ENCODE results near the gene VIL1. TPM values are rescaled to one million over a fixed set of nuclear protein-coding genes. Genes with fewer than 3 reads are reported as not detected.

Gene VIL1
- total and polyA plus RNA-seq, 2 of the 4 experiments (the other 2 are of a cell fraction) = not detected

DNA sequence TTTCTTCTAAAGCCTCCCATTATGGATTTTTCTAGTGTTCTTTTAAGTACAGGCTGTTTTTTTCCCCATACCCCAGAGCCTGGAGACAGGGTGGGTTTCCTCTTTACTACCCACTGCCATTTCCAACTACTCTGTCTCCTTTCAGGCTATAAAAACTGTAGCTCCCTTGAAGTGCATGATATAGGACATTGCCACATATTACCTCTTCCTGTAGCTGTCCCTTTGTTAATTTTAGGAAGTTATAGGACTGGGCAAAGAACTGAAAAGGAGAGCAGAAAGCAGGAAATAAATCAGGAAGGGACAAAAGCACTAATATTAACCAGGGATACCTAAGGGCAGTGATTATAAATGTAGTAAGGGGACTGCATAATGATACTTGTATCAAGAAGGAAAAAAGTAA, 54.1 kb downstream of the VIL1 start:
- no peaks in the 10 kb centered on the region for H3K27me3 ChIP-seq (ENCODE audit: control insufficient read depth, insufficient read depth, low read length)

More for the DNA sequence above, 54.1 kb downstream of the VIL1 start:
- Histone ChIP-seq H3K9me1 (ENCODE audit: insufficient read depth, low read length) (no peaks in the 10 kb centered on the region), H3K4ac (ENCODE audit: low read depth, low read length) (no peak overlapping the region), H3K18ac (ENCODE audit: low read depth, low read length) (no peak overlapping the region), H3K4me2 (ENCODE audit: low read depth, low read length) (no peak overlapping the region), H3K23ac (ENCODE audit: low read depth, low read length) (no peak overlapping the region), H4K20me1 (ENCODE audit: insufficient read depth, low read length) (no peaks in the 10 kb centered on the region), H2BK15ac (ENCODE audit: low read depth, low read length) (no peak overlapping the region), H2BK5ac (ENCODE audit: low read depth, low read length, poor library complexity, severe bottlenecking) (no peak overlapping the region), H3K9ac (ENCODE audit: low read depth, low read length) (no peak overlapping the region), H4K91ac (ENCODE audit: insufficient read depth, low read depth, low read length) (no peak overlapping the region), H3K4me1 (ENCODE audit: control insufficient read depth, insufficient read depth, low read length) (peaks cover 3% of the 10 kb centered on the region; the same call in 1 of the 2 replicates), H3K14ac (replicated peaks; ENCODE audit: low read depth, low read length) (no peak overlapping the region), H3K56ac (ENCODE audit: extremely low read depth, insufficient read depth, low read length) (no peak overlapping the region), H4K8ac (ENCODE audit: low read depth in 2 of 2, low read length in 2 of 2) (no peak overlapping the region), H3K9me3 (ENCODE audit: control insufficient read depth, insufficient read depth, low read length) (no peaks in the 10 kb centered on the region), H2BK20ac (ENCODE audit: low read depth, low read length) (no peak overlapping the region), H3K79me1 (ENCODE audit: low read depth in 1 of 2, low read length in 2 of 2) (peaks cover 0 to under 1% of the 10 kb centered on the region in 2 experiments; a peak in 2 of 4 replicates), H2AFZ (replicated peaks; ENCODE audit: low read length, poor library complexity) (no peak overlapping the region), H2AK5ac (ENCODE audit: low read depth, low read length) (no peak overlapping the region), H3K36me3 (ENCODE audit: control insufficient read depth, insufficient read depth, low read length) (peaks cover 3% of the 10 kb centered on the region), H3K27ac (ENCODE audit: insufficient read depth, low read length) (no peak overlapping the region), H4K5ac (ENCODE audit: low read depth, low read length) (no peak overlapping the region), H3K4me3 (ENCODE audit: insufficient read depth, low read depth, low read length) (no peak overlapping the region), H2AK9ac (replicated peaks; ENCODE audit: low read depth, low read length, poor library complexity) (no peak overlapping the region), H2BK120ac (ENCODE audit: low read depth, low read length) (no peak overlapping the region)
- ChIA-PET POLR2A (ENCODE audit: unreplicated experiment) (no interaction called here), CTCF (no interaction called here)
- intact Hi-C loops (cut with micrococcal nuclease) = loop anchor here (10.0 kb wide), 1 partner anchor 172 kb away; no protein-coding TSS in a partner anchor
- TF ChIP-seq RFX5 (IDR thresholded peaks at IDR 0.05; ENCODE audit: low read depth, low read length) = no peak
- no peak for TF ChIP-seq MAZ (IDR thresholded peaks at IDR 0.05; ENCODE audit: borderline replicate concordance, low read depth, low read length)
- TF ChIP-seq CEBPB (IDR thresholded peaks at IDR 0.05; ENCODE audit: low read depth, low read length) = no peak
- no peak for TF ChIP-seq RAD21 (IDR thresholded peaks at IDR 0.05; ENCODE audit: low read length)
- no peak for TF ChIP-seq CHD1 (IDR thresholded peaks at IDR 0.05; ENCODE audit: low read depth, low read length)
- no peak for TF ChIP-seq SMC3 (IDR thresholded peaks at IDR 0.05; ENCODE audit: low read depth, low read length)
- TF ChIP-seq POLR2A (IDR thresholded peaks at IDR 0.05; ENCODE audit: low read depth, low read length) = no peak
- TF ChIP-seq NFE2L2 (IDR thresholded peaks at IDR 0.05; ENCODE audit: low read depth, low read length) = no peak
- no peak for TF ChIP-seq FOS (IDR thresholded peaks at IDR 0.05; ENCODE audit: low read depth, low read length)
- TF ChIP-seq MAFK (IDR thresholded peaks at IDR 0.05; ENCODE audit: low read depth, low read length) = no peak
- TF ChIP-seq, protein P1, sequence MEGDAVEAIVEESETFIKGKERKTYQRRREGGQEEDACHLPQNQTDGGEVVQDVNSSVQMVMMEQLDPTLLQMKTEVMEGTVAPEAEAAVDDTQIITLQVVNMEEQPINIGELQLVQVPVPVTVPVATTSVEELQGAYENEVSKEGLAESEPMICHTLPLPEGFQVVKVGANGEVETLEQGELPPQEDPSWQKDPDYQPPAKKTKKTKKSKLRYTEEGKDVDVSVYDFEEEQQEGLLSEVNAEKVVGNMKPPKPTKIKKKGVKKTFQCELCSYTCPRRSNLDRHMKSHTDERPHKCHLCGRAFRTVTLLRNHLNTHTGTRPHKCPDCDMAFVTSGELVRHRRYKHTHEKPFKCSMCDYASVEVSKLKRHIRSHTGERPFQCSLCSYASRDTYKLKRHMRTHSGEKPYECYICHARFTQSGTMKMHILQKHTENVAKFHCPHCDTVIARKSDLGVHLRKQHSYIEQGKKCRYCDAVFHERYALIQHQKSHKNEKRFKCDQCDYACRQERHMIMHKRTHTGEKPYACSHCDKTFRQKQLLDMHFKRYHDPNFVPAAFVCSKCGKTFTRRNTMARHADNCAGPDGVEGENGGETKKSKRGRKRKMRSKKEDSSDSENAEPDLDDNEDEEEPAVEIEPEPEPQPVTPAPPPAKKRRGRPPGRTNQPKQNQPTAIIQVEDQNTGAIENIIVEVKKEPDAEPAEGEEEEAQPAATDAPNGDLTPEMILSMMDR (conservative IDR thresholded peaks at IDR 0.05; ENCODE audit: low read depth, low read length) = no peak
- TF ChIP-seq, protein P2, sequence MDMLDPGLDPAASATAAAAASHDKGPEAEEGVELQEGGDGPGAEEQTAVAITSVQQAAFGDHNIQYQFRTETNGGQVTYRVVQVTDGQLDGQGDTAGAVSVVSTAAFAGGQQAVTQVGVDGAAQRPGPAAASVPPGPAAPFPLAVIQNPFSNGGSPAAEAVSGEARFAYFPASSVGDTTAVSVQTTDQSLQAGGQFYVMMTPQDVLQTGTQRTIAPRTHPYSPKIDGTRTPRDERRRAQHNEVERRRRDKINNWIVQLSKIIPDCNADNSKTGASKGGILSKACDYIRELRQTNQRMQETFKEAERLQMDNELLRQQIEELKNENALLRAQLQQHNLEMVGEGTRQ (IDR thresholded peaks at IDR 0.05; ENCODE audit: low read depth, low read length) = no peak
- TF ChIP-seq BHLHE40 (IDR thresholded peaks at IDR 0.05; ENCODE audit: low read depth, low read length) = no peak
- TF ChIP-seq, protein P3, sequence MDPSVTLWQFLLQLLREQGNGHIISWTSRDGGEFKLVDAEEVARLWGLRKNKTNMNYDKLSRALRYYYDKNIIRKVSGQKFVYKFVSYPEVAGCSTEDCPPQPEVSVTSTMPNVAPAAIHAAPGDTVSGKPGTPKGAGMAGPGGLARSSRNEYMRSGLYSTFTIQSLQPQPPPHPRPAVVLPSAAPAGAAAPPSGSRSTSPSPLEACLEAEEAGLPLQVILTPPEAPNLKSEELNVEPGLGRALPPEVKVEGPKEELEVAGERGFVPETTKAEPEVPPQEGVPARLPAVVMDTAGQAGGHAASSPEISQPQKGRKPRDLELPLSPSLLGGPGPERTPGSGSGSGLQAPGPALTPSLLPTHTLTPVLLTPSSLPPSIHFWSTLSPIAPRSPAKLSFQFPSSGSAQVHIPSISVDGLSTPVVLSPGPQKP (IDR thresholded peaks at IDR 0.05; ENCODE audit: borderline replicate concordance, low read depth, low read length) = no peak
- no peak for DNase-seq
- in situ Hi-C loops (cut with MboI; ENCODE audit: low sequenced_read_pairs) = no loop called here
- dilution Hi-C loops (cut with HindIII; ENCODE audit: low sequenced_read_pairs, unreplicated experiment) = no loop called here
- no peak for ATAC-seq (ENCODE audit: low read depth)
- no TSS peak for BruUV-seq (replicated peaks)
